Stimulated activated CD8-positive, alpha-beta memory T cell treated with anti-CD3 and anti-CD28 coated beads, Interleukin-7, amount 100 ng/mL, for 48 hours (primary cell): ENCODE results near the gene LARP1B.
"Not testable (repeated sequence)": the region's sequence is repeated elsewhere in the genome, so short reads cannot be mapped to it uniquely, and the experiment has no call there.

ENCODE experiments used
- DNase-seq, 2 donors: peaks; one replicate each; pipeline ENCODE4 v3.0.0-alpha.2; 2020; ENCODE audit warnings: low read depth in 1 of 2; ENCODE audit errors: extremely low read depth in 1 of 2

The LARP1B gene

GRCh38 chr4:128060699-128061565, at the start of gene LARP1B:
LARP1B (plus strand) TSS chr4:128061312; CDS start chr4:128074952, 13,640 bp downstream.
- DNase-seq = peak; percentile 90 to 92

GRCh38 chr4:128025319-128025718, 35.8 kb upstream of the LARP1B start:
- no peak for DNase-seq

- no peak for DNase-seq
These were observed 31.2 kb upstream of the LARP1B start for GRCh38 chr4:128029907-128030306.

GRCh38 chr4:128031756-128032384, 29.2 kb upstream of the LARP1B start:
- no peak for DNase-seq

GRCh38 chr4:128039568-128039967, 21.5 kb upstream of the LARP1B start:
- no peak for DNase-seq

GRCh38 chr4:128047019-128047418, 14.1 kb upstream of the LARP1B start:
- DNase-seq = not testable (repeated sequence)

- DNase-seq = not testable (repeated sequence)
These were observed 13.6 kb upstream of the LARP1B start for GRCh38 chr4:128047514-128047913.

GRCh38 chr4:128051229-128051628, 9.9 kb upstream of the LARP1B start:
- not testable (repeated sequence) for DNase-seq

GRCh38 chr4:128054907-128055306, 6.2 kb upstream of the LARP1B start:
- not testable (repeated sequence) for DNase-seq

GRCh38 chr4:128055441-128056206, 5.5 kb upstream of the LARP1B start:
- not testable (repeated sequence) for DNase-seq

GRCh38 chr4:128056396-128056795, 4.7 kb upstream of the LARP1B start:
- DNase-seq = no peak

- no peak for DNase-seq
These were observed 902 bp upstream of the LARP1B start for GRCh38 chr4:128060121-128060698.

GRCh38 chr4:128061566-128062536, 739 bp downstream of the LARP1B start:
- DNase-seq = peak; percentile 22 to 32

- not testable (repeated sequence) for DNase-seq
These were observed 5.3 kb downstream of the LARP1B start for GRCh38 chr4:128066453-128066820.

- no peak for DNase-seq
These were observed 7.8 kb downstream of the LARP1B start for GRCh38 chr4:128068918-128069317.

GRCh38 chr4:128076464-128076863, 15.4 kb downstream of the LARP1B start:
- no peak for DNase-seq

- not testable (repeated sequence) for DNase-seq
These were observed 34.2 kb downstream of the LARP1B start for GRCh38 chr4:128095293-128095692.

- DNase-seq = no peak
These were observed 46.7 kb downstream of the LARP1B start for GRCh38 chr4:128107766-128108165.

GRCh38 chr4:128123036-128123435, 61.9 kb downstream of the LARP1B start:
- DNase-seq = no peak

GRCh38 chr4:128130621-128131020, 69.5 kb downstream of the LARP1B start:
- DNase-seq = no peak
